ENCODE measurements around the gene TP53TG5. TPM values are rescaled to one million over a fixed set of nuclear protein-coding genes. Genes with fewer than 3 reads are reported as not detected.
A peak's percentile ranks its signal among the peaks of the same experiment; 100 is the strongest.
"Not testable (repeated sequence)": the region's sequence is repeated elsewhere in the genome, so short reads cannot be mapped to it uniquely, and the experiment has no call there.

Gene TP53TG5
- polyA plus RNA-seq, 12 donors, result 0.17 to 1.6 (median 0.61) TPM; not detected in 2

DNA sequence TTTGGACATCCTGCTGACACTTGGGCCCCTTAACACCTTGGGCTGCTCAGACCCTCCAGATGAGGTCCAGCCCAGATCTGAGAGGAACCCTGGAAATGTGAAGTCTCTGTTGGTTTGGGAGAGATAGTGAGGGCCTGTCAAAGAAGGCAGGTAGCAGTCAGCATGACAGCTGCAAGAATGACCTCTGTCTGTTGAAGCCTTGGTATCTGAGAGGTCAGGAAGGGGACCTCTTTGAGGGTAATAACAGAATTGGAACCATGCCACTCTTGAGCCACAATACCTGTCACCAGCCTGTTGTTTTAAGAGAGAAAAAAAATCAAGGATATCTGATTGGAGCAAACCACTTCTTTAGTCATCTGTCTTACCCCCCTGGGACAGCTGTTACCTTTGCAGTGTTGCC lies 11.0 kb downstream of the TP53TG5 start:
- no peak for DNase-seq

DNA sequence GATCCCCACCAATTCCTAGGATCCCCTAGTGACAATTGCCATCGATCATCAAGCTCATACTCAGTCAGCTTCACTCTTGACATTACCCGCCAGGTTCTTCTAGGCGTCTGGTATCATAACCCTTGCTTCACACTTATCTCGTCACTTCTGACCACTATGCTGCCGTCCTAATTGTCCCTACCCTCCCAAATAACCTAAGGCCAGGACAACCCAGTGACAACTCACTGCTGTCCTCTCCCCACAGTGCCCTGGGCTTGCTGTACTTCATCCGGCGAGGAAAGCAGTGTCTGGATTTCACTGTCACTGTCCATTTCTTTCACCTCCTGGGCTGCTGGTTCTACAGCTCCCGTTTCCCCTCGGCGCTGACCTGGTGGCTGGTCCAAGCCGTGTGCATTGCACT lies 11.5 kb downstream of the TP53TG5 start:
- DNase-seq, result no peak

DNA sequence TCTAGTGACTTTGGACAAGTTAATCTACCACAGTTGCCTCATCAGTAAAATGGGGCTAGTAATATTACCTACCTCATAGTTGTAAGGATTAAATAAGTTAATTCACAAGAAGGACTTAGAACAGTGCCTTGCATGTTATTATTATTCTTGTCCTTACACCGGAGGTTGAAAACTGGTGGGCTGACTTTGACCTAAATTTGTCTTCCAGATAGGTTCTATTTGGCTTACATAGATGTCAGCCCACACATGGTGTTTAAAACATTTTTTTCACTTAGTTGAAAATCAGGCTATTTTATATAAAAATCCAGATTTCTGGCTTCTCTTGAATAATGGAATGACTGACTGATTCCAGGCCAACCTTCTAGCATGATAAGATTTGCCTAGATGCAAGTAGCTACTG lies 11.9 kb downstream of the TP53TG5 start:
- DNase-seq, result no peak

DNA sequence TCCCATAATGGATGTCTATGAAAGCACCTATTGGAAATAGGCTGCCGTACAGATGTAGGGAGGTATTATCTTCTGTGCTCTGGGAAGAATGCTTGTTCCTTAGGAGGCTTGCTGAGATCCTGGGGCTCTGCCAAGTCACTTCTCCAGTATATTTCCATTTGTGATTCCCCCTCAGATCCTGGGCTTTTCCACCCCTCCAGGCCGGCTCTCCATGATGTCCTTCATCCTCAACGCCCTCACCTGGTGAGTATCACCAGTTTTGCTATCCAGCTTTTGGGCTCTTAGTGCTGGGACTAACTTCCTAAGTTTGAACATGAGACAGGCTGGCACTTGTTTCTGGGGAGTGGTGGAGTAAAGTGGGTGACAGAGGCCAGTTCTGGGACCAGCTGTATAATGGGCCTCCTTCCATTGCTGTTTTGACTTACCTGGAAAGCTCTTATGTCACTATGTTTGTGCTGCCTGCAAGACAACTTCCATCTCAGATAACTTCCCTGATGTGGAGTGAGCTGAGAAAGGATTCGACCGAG lies 12.6 kb downstream of the TP53TG5 start:
- no peak for DNase-seq

DNA sequence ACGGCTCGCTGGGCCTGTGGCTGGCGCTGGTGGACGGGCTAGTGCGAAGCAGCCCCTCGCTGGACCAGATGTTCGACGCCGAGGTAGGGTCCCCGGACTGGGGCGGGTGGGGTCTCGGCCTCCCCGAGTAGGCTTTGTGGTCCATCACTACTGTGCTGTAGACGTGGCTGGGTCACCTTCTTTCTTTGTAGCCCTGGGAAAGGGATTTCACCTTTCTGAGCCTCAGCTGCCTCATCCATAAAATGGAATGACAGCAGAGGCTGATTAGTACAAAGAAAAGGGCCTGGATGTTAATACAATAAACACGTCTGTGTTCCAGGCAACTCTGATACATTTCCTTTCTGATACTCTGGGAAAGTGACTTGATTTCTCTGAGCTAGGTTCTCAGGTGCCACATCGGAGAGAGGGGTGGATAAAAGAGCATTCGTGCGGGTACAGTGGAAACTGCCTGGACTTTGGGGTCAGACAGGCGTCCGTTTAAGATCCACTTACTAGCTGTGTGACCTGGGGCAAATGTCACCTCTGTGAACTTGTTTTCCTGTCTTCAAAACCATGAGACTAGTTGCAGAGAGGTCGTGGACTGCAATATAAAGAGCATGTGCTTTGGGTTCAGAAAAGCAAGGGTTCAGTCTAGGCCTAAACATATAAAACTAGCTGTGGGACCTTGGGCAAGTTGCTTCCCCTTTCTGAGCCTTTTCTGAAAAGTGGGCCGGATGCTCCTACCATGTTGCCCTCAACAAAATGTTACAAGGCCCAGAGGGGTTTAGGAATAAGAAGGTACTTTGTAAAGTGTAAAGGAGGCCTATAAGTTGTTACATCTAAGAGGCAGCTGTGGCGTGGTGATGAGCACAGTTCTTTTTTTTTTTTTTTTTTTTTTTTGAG lies 14.3 kb downstream of the TP53TG5 start:
- no peak for DNase-seq

DNA sequence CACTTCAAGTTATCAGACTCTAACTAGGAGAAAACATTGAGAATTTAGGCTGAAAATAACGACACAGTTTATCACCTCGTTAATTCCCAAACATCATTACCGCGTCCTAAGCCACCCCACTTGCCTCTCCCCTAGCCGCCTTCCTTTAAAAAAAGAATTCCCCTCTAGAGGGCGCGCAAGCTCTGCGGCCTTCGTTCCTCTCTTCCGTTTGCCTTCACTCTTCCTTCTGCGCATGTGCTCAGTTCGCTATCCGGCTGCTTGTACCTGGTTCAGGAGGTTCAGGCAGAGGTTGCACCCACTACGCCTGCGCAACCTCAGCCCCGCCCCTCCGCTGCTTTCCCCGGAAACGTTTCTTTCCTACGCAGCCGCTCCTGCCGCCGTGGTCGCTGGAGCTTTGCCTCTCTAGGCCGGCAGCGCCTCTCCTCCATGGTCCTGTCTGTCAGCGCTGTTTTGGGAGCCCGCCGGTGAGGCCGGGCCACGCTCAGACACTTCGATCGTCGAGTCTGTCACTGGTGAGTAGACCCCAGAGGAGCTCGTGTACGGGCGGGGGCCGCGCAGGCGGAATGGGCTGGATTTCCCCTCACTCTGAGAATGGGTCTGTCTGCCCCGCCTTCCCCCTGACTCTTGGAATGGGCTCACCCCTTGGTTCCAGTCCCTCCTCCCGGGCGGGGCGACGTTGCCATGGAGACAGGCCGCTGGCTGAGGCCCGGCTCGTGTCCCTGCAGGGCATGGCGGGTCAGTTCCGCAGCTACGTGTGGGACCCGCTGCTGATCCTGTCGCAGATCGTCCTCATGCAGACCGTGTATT lies 15.1 kb downstream of the TP53TG5 start, which contains the start of gene SYS1:
SYS1 (plus strand) TSS at position 353 of the 807 bp plus-strand sequence; CDS start at position 729, 376 bp downstream.
- DNase-seq, result peak; percentile 99

DNA sequence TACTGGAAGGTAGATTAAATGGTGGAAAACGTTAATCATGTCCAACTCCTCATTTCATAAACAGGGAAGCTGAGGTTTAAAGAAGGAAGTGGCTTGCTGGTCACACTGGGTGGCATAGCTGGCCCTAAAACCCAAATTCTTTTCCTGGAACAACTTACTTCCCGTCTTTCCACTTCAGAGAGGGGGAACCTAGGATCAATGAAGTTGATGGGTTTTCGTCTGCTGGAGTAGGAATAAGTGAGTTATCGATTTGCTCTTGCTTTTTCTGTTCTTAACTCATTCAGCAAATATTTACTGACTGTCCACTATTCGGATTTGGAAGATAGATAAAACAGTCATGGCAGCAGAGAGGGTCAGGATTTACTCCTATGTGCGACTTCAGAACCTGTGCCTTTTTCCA lies 16.3 kb downstream of the TP53TG5 start:
- DNase-seq, result no peak

DNA sequence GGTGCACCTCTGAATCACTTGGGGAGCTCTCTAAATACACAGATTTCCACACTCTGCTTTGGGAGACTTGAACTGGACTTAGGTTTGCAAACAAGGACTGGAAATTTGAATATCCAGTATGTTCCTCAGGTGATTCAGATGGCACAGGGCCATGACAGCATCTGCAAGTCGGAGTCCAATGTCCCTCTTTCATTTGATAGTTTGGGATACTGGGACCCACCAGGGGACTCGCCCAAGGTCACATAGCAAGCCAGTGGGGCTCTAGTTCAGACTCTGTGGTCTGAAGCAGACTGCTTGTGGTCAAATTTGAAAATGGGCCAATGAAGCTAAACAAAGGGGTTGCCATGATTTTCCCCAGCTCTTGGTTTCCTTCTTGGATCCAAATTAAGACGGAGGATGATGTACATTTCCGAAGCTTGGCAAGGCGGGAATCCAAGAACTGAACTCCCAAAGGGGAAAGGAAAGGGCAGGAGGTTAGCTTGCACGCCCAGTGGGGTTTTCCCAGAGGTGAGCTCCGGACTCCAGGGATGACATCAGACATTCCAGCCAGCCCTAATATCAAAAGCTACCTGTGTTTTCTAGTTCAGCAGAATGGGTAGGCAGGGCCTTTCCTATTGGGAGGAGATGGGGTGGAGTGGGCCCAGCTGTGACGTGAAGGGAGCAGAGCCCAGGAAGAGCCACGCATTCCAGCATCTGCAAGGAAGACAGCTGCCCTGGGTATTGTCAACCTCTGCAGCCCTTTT lies 18.5 kb downstream of the TP53TG5 start:
- DNase-seq, result no peak

DNA sequence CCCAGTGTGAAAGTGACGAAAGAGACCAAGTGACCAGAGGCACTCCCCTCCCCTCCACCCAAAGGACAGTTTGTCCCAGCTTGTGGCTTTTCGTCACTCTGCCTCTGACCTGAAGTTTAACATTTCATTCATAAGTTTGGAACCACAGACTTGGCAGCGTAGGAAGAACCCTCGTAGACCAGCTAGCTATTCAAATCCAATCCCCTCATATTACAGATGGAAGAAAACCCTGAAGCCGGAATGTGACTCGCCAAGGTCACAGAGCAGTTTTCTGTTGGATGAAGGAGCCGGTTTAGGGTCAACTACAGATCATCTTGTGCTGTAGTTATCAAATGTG lies 19.1 kb downstream of the TP53TG5 start:
- DNase-seq, result no peak

DNA sequence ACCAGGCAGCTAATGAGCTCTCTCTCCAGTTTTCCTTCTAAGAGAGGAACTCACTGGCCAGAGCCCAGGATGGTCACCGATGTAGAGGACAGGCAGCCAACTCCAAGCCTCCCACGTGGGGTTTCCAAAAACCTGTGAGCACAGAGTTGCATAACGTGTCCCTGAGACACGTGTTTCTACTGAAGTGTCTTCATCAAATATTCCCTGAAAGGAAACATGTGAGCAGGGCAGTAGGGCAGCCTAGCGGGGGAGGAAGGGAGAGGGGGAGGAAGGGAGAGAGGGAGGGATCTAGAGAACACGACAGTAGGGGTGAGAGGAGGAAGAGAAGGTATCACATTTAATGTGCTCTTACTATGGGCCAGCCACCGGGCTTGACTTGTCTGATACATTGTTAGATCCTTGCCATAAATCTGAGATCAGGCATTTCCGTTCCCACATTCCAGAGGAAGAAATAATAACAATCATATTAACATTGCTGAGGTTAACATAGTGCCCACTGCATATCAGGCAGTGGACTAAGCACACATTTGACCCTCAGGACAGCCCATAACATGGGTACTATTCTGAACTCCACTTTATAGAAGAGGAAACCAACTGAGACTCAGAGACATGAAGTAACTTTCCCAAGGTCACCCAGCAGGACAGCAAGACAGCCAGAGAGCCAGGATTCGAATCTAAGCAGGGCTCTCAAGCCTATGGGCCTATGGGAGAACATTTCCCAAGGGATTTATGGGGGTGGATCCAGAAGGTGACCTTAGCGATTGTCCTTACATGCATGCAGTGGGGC lies 19.6 kb downstream of the TP53TG5 start:
- DNase-seq, result no peak

DNA sequence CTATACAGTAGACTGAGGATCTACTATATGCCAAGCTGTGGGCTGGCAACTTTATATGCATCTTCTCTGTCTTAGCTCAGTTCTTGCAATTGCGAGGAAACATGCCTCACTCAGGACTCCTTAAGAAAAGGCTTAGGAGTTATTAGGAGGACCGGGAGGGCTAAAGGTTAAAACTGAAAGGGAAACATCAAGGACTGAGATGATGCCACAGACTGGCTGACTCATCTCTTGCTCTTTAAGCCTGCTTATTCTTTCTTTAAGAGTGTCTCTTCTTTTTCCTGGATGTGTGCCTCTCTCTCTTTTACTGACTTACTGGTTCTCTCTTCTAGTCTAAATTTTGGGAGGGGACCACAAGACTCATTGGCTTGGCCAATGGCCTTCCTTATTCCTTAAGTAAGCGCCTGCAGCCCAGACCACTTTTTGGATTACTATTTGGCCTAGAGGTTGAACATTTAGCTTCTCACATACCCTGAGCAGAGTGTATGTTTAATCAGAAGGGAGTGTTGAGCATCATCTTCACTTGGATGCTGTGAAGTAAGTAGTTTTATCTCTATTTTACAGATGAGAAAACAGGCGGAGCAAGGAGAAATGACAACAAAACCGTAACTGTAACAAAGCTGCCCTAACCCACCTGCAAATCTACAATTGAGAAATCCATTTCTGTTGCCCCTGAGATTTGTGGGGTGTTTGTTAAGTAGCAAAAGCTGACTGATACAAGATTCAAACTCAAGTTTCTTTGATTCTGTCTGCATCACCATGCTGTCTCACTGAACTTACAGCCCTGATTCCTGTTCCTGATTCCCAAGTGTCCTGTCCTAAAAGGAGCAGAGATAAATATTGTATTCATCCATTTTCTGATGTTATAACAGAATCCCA lies 22.7 kb downstream of the TP53TG5 start:
- no peak for DNase-seq

DNA sequence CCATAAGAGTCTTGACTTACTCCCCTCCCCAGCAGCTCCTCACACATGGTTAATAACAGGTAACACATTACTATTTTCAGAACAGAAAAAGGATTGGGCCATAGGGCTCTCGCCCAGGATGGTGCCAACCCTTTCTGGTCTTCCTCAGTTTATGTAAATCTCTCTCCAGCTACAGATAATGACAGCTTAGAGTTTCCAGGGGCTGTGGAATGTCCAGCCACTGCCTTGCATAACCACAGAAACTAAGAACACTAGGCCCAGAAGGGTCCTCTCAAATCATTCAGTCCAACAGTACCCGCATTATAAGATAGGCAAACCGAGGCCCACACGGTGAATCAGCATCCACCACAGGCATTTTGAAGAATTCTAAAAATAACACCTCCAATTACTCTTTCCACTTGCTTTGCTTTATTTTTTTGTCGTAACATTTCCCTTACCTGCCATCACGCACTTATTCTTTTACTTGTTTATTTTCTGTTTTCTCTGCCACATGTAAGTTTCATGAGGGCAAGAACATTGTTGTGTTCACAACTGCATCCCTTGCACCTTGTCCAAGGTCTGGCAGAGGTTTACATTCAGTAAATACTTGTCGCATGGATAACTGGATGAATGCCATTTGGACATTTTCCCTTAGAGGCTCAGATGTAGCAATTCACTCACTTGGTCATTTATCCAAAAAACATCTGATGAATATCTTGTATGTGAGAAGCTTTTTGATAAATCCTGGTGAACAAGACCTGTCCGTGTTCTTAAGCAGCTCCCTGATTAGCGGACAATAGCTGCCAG lies 23.5 kb downstream of the TP53TG5 start:
- DNase-seq, result no peak

DNA sequence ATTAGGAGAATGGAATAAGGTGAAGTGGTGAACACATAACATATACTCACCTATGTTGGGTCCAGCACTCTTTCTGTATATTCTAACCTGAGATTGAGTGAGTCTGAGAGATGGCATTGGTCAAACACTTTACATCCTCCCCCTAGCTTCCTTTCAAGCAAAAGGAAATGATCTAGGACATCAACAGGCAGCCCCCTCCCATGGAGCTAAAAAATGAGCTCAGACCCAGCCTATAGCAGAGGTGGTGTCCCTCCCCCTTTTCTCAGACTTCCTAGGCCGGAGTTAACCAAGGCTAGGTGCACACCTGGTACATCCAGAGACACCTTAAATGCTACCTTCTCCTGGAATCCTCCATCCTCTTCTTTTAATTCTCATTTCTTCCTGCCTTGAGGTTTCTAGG lies 24.4 kb downstream of the TP53TG5 start:
- no peak for DNase-seq

DNA sequence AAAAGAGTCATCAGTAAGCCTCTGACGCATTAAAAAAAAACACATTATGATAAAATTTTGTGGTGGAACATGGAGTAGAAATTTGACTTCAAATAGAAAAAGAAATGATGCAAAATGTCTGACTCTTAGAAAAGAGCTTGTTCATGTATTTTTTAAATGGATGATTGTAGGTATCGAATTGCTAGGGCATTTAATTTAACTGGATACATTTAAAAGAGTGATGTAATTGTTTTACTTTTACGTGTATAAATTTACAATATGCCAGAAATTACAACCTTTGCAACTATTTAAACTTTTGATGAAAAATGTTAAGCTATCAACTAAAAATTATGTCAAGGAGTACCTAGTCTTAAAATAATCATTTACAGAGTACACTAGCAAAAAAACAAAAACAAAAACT lies 25.4 kb downstream of the TP53TG5 start:
- no peak for DNase-seq

DNA sequence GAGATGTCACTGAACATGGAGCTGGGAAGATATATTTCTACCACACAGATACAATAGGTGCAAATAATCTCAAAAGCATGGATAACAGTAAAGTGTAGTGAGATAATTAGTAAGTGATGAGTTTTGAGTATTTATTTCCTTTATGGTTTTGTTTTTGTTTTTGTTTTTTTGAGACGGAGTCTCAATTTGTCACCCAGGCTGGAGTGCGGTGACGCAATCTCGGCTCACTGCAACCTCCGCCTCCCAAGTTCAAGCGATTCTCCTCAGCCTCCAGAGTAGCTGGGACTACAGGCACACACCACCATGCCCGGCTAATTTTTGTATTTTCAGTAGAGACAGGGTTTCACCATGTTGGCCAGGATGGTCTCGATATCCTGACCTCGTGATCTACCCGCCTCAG lies 27.3 kb downstream of the TP53TG5 start:
- not testable (repeated sequence) for DNase-seq

DNA sequence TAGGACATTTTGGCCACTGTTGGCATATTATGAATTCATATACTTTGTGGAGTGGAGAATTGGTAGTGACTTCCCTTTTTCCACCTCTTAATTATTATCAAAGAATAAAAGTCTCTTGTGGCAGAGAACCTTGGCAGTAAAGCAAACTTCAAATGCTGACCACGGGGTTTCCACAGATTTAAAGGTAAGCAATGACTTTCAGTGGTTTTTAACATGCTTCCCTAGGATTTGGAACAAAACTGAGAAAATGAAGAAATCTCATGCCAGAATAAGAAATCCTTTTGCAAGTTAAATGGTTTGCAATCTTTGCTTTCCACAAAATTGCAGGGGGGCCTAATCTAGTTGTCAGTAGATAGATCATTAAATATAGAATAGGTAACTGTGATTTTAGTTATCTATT lies 27.9 kb downstream of the TP53TG5 start:
- DNase-seq, result no peak

DNA sequence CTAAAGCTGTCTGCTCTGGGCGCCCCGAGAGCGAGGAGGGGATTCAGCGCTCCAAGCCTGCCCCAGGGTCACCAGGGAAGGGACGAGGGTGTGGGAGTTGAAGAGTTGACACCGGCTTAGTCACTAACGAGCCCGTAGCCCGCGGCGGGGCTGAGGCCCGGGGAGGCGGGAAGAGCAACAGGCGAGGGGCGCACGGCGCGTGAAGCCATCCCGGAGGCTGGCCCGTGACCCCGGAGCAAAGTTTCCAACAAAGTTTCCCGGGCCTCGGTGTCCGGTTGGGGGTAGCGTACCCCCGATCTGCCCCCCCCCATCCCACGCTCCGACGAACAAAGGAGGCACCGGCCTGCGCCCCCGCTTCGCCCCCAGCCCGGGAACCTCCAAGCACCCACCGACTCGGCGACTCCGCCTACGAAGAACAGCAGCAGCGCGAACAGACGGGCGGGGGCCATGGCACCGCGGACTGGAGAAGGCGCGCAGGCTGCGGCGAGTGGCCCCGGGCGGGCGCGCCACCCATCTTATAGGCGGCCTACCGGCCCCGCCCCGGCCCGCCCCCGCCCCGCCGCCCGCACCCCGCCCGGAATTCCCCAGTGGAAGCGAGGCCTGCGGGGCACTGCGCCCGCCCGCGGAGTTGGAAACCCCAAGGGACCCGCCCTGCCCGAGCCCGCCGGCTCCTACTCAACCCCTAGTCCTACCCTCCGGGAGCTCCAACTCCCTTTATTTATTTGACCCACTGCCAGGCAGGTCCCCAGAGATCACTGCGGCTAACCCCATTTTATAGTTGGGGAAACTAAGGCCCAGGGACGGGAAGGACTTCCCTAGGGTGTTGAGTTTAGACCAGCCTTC lies 30.0 kb downstream of the TP53TG5 start, which contains the start of gene SDC4:
SDC4 (minus strand) TSS at position 489 of the 843 bp plus-strand sequence; CDS start at position 449, 40 bp downstream.
- no peak for DNase-seq

DNA sequence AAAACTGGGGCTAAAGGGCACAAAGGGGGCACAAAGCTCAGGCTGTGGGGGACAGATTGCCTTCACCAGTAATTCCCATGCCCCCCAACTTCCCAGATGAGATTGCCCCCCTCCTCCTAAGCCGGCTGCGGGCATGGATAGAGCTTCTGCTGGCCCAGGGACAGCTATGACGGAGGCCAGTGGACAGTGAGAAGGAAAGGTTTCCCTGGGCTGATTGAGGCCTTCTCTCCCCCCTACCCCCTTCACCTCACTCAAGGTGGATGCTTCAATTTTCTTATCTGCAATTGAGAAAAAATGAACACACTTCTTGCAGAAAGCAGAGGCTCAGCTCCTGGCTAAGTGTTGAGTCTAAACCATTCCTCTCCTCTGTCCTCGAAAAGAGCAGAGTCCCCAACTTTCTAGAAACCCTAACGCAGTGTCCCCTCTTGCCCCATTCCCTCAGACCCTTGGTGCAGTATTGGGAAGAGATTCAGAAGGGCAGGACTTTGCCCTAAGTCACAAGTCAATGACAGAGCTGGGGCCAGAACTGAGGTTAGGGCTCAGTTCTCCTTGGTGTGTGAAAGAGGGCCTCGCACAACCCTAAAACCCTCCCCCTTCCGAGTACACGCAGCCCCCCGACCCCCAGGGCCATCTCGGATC lies 30.7 kb downstream of the TP53TG5 start:
- DNase-seq, result no peak

All from muscle of arm (tissue), 12 donors.